HG03439 (cell line): ENCODE results near the gene SPATA19.

Source experiments
- ATAC-seq: cut with Tn5 transposase; IDR thresholded peaks from one replicate; pipeline ENCODE4 v1.9.1; 2021; ENCODE audit warnings: mild to moderate bottlenecking, moderate library complexity; ENCODE audit not compliant: unreplicated experiment

SPATA19 gene

DNA sequence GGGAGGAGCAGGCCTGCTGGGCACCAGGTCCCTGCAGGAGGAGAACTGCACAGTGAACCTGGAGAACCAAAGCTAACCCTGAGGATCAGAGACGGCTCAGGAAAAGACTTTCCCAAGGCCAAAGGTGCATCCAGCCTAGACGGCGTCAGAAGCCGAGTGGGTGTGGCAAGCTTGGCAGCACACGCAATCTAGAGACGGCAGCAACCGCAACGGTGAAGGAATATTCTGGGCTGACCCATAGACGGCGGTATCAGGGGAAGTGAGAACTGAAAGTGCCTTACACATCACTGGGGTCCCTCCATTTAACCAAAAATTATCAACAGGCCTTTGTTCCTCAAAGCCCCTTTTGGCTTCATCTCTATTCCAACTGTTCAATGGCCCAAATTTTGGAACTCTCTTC lies 26.2 kb downstream of the SPATA19 start:
- no peak for ATAC-seq

DNA sequence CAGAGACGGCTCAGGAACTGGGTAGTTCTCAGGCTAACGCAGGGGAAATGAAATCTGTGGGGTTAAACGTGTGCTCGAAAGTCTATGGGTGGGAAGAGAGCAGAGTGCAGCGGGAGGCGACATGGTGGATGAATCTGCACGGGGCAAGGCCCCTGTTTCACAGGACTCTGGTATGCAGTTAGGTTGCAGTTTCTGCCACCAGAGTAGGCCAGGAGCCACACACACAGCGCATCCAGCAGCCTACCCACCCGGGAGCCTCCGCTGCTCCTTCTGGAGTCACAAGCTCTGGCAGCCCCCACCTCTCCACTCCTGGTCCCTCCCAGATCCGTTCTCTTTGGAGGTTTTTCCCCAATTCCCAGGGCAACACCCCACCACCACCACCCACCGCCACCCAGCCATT lies 27.0 kb downstream of the SPATA19 start:
- ATAC-seq, result no peak

DNA sequence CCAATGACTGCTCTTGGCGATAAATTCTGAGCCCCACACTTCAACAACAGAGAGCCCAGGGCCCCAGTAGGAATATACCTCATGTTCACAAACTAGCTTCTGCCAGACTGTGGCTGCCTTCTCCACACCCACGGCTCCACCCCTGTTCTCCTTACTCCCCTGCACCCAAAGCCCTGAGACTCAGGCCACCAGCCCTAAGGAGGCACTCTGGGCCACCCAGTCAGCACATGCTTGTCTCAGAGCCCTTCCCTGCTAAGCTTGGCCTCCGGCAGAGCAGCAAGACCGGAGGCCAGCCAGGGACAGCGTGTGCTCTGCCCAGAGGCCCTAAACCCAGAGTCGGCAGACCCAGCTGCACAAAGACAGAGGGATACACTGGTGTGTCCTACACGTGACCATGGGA lies 27.9 kb downstream of the SPATA19 start:
- no peak for ATAC-seq

DNA sequence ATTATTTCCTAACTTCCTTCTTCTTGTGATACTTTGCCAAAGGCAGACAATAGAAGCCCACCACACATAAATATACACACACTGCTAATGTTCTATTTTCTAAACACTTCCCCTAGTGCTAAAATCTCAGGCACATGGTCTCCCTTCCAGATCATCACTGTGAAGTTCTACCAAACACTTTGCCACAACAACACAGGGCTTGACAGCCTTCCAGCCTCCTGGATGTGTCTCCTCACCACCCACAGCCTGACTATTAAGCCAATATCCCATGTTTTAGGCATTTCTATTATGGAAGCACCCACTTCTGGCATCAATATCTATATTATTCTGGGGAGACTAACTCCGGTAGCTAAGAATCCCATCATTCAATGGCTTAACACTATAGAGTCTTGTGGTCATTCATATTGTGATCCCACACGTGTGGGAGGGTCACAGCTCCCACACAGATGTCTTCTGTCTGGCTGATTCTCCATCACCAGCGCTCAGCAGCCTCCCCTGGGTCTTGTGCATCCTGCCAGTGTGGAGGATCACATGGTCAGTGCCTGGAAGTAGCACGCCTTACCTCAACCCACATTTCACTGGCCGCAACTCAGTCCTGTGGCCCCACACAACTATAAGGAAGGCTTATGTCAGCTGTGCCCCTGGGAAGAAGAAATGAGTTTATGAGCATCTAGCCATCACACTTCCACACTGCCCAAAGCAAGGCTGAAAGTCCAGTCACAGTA lies 29.0 kb downstream of the SPATA19 start:
- no peak for ATAC-seq

DNA sequence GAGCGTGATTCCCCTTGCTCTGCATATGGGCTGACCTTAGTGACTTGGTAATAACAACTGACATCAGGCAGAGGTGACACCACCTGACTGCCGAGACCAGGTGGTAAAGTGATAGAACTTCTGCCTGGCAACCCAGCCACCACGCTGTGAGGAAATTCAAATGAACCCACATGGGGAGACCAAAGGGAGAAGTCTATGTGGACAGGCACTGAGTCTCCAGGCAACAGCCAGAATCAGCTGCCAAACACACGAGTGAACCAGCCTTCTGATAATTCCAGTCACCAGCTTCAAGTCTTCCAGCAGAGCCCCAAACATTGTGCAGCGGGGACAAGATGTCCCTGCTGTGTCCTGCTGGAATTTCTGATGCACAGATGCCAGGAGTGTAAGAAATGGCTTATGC lies 29.7 kb downstream of the SPATA19 start:
- no peak for ATAC-seq

DNA sequence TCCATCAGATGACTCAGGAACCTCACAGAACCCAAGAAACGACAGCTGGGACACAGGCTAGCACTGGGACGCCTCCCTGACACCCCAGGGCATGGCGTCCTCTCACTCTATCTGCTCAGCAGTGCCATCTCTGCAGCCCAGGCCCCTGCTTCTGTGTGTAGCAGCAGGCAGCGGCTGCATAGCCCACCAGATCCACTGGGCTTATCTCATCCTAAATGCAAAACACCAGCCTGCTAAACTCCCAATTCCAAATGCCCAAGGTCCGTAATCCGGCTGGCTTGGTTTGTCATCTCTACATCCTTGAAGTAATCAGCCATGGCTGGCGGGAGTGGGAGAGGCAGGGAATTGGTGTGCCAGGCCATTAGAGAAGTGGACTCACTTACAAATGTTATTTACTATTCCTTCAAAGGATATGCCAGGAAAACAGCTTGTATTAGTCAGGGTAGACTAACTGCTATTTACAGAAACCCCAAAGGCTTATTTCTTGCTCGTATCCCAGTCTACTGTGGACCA lies 30.7 kb downstream of the SPATA19 start:
- no peak for ATAC-seq

DNA sequence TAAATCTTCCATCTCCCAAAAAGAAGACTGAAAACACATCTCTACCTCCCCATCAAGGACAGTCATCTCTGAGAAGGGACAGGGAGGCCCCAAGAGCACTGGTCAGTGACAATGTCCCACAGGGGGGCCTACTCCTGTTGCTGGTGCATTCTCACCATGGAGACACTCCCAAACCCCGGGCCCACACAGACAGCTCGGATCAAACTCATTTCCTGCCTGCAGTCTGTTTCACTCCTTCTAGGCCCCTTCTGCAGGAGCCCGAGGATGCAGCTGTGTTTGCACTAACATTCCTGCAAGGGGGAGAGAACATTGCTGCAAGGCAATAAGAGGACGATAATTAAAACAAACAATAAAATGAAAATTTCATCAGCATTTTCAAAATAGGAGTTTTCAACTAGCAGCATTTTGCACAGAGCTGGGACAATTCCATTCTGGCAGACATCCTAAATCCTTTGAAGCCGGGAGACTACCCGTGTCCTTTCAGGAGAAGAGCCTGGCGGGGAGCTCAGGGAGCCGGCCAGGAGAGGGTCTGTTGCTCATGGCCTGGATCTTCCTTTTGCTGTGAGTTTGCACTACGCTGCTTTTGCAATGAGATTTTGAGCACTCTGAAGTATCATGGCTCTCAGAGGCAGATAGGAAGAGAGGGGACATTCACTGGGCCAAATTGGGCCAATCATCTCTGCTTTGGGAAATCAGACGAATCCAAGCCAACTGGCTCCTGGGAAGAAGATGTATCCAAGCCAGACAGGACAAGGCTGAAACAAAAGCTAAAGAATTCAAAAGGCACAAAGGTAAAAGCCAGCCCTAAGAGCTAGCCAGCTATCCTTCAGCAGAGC lies 33.2 kb downstream of the SPATA19 start:
- no peak for ATAC-seq

DNA sequence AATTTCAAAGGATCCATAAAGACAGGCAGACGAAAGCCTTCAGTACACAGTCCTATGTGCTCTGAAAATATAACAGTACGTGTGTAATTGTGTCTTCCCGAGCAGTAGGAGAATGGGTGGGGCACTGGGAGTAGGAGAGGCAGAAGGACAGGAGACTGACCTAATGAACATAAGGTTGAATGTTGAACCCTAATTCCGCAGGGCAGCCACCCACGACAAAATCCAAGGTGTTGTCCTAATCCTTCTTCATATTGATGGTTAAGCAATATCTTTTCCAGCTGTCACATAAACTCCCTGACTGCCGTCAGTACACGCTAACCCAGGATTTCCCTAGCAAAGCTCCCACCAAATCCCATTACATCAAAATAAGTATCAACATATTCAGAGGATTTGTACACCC lies 34.5 kb downstream of the SPATA19 start:
- ATAC-seq, result no peak

DNA sequence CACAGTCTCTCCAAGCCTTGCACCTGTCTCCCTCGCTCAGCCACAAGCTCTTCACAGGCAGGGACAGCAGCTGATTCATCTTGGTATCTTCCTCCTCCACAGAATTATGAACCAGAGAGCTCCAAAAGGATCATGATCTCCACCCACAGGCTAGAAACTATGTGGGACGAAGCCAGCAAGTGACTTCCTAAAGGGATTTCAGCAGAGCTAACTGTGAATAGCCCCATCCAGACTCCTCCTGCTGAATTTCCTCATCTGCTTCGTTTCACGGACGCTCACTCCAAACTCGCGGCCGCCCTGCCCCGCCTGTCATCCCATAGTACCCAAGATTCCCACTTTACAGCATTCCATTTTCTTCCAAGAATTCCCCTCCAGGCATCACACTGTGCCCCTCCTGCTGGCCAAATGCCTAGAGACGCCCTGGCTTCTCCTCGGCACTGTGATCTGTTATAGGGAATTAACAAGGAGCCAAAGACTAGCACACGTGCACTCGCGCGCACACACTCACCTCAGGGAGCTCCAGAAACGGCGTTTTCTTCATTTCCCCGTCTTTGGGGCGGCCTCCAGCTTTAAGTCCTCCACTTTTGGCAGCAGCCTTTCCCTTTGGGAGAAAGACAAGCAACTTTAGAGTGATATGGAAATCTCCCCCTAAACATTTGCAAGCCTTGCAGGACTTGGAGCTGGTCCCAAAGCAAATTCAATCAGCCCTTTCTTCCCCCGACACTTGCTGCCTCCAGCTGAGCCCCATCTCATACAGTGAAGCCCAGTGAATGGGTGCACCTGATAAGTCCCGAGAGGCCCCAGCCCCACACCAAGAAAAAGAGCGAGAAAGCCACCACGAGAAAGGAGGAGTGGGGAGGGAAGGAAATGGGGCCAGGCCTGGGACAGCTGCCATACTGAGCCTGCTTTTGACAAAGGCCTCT lies 35.5 kb downstream of the SPATA19 start:
- no peak for ATAC-seq

DNA sequence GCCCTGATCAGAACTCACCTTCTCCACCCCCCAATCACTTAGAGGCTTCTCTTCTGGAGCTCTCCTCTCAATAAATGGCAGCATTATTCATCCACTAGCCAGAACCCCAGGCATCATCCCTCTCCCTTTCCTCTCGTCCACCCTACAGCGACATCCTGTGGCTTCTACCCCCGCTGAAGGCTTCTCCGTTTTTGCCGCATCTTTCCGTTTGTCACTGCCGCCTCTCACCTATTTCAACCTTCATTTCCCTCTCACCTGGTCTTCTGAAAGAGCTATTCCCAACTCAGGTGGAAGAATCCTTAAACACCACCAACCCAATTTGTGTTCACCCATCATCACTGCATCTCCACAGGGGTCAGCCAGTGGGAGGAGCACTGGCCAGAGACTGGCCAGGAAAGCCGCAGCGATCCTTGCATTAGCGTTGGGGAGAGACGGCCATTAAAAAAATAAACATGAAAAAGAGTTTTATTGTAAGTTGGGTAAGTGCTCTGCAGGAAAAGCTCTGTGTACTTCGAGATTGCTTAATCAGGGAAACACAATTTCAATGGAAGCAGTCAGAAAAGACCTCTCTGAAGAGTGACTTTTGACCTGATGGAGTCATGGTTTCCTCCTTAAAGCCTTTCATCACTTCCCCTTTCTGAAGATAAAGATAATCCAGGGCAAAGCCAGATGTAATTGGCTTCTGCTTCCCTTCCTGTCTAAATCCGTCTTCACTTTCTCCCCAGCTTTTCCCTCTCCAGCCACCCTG lies 36.7 kb downstream of the SPATA19 start:
- no peak for ATAC-seq

DNA sequence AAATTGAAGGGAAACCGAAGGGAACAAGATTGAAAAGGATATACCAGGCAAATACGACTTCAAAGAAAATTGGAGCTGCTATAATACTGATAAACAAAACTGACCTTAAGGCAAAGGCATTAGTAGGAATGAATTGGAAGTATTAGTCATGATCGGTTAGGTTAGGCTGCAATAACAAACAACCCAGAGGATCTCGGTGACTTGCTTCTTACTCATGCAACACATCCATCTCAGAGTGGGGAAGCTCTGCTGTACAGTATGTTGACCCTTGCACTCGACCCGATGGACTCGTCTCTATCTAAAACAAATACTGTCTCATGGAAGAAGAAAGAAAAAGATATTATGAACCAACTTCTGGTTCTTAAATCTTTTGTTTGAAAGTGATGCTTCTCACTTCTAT lies 42.3 kb downstream of the SPATA19 start:
- ATAC-seq, result no peak

DNA sequence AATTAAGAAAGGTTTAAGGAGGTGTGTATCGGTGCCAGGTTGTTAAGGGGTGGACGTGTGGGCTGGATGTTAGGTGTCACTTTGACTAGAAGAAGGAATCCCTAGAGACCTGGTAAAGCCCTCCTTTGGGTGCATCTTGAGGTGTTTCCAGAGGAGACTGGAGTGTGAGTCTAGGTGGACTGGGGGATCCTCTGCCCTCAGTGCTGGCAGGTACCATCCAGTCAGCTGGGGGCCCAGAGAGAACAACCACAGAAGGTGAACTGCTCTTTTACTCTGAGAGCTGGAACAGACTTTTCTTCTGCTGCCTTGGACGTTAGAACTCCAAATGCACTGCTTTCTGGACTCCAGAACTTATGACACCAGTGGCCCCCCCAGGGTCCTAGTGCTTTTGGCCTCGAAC lies 44.0 kb downstream of the SPATA19 start:
- no peak for ATAC-seq

DNA sequence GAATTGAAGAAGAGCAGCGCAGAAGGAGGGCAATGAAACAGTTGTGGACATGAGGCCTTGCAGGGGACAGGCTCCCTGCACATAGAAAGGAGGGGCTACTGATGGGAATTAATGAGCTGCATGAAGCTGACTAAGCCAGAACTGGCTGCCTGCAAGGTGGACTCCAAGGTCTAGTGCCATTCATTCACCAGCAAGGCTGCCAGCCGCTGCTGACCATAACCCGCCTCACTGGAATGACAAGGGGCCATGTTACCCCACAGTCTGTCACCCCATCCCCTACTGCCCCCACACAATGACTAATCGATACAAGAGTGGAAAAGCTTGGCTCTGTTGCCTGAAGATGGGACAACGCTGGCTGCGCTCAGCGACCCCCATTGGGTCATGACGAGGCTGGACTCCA lies 44.6 kb downstream of the SPATA19 start:
- ATAC-seq, result no peak

DNA sequence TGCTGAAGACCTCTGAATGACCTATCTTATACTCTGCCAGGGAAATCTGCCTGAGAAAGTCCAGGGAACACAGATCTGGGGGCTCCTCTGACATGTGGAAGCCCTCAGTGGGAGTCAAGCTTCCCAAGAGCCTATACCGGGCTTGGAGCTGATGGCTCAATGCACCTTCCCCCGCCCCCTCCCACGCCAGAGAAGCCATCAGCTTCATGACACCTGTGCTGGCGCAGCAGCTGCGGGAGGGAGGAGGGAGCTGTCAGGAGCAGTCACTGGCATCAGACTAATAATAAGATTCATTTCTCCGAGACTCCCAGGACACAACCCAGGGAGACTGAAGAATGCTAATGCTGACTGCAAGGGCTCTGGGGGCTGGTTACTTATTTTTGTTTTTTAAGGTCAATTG lies 47.8 kb downstream of the SPATA19 start:
- no peak for ATAC-seq

DNA sequence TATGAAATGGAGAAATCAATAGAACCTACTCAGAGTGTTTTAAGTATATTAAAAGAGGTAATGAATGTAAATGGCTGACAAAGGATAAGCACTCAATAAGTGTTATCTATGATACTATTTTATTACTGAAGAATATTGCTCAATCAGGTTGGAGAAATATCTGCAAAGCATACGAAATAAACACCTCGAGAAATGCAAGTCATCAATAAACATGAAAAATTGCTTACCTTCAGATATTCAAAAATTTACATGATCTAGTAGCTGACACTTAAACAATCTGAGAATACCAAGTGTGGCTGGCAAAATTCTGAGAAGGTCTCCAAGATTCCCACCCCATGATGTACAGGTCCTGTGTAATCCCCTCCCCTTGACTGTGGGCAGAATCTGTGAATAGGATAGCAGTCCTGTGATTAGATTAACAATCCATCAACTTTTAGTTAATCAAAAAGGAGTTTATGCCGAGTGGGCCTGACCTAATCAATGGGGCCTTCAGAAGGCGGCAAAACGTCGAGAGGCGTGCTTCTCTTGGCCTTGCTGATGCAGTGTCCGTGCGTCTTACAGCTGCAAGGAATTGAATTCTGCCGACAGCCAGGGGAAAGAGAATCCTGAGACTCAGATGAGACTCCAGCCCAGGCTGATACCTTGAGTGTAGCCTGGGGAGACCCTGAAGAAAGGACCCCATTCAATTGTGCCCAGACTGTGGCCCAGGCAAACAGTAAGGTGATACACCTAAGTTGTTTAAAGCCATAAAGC lies 49.1 kb downstream of the SPATA19 start:
- no peak for ATAC-seq

DNA sequence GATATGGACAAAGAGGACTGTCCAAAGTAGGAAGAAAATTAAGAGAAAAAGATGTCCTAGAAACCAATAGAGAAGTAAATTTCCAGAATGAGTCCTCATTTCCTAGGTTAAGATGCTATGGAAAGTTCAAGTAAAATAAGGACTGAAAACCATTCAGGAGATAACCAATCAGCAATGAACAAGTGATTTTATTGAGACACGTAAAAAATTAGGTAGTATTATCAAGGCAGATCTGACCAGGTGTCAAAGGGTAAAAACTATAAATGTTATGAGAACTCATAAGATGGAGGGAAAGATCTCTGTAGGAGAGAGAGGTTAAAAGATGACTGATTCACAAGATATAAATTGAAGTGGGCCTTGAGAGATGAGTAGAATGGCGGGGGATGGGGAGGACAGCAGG lies 50.2 kb downstream of the SPATA19 start:
- ATAC-seq, result no peak

DNA sequence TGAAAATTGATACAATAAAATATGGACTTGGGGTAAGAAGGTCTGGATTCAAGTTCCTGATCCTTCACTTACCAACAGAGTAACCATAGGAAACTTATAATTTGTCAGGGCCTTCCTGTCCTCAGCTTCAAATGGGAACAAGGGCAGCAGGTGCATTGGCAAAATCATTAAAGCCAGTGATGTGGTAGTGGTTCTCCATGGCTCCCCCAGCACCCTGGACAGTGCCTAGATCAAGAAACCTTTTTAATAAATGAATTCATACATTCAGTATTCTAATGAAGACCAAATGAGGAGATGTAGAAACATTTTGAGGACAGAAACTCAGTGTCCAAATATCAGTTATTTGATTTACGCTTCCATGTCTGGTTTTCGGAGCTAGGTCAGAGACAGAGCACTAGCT lies 51.1 kb downstream of the SPATA19 start:
- no peak for ATAC-seq

DNA sequence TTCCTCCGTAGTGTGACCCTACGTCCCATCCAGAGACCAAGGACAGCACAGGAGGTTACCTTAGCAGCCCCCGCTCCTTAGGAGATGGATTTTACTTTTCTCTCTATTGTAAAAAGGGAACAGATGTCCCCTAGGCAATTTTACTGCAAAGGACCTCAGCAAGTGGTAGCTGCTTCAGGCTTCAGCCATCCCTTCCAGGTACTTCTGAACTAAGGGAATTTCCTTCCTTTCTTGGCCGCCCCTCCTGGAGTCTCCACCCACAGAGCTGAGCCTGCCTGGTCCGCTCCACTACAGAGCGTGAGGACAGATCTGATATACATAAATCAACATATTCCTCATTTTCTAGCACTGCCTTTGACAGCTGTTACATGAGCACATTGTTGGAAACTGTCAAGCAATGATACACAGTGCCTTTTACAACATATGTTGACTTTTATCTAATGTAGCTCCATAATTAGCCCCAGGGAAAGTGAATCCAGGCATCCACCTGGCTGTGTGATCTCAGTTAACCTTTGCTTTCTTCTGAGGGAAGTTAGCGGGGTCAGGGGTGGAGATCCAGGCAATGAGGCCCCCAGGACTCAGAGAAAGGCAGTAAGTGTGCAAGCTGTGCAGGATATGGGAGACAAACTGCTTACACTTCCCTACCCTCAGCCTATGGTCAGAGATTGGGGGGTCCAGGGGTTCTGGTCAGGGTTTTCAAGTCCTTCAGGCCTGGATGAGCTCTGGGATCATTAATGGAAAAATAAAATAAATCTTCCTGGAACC lies 51.9 kb downstream of the SPATA19 start:
- no peak for ATAC-seq

DNA sequence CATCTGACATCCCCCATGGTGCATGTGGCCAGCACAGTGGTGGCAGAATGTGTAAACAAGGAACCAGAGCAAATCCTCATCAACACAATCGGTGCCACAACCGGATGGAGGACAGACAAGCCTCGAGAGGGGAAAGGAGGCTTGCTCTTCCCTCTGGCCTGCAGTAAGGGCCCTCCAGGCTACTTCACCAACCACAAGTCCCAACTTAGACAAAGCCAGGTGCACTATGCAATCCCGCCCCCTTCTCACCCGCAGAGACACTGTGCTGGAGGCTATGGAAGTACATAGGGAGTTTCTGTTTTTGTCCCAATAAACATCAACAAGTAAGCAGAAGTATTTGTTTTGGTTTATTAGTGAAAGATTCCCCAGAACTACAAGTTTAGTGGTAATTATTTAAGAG lies 54.3 kb downstream of the SPATA19 start:
- ATAC-seq, result no peak
